Spleen (tissue), 11 donors: ENCODE data around the gene MAEL. TPM values are rescaled to one million over a fixed set of nuclear protein-coding genes. Genes with fewer than 3 reads are reported as not detected.

Experiments
- DNase-seq: peaks from one replicate; pipeline ENCODE4 v3.0.0-alpha.2; 2020
- H3K27ac ChIP-seq, 8 donors: fragments of 200-600 bp; sonication (generic) in 7 of 8; 1 replicate in 4 of 8; 2 replicates in 4 of 8; pipeline versions ENCODE4 v1.5.0 to v1.8.0; 2016 to 2021; ENCODE audit warnings: inconsistent platforms in 4 of 8, mild to moderate bottlenecking in 4 of 8, moderate library complexity in 1 of 8
- H3K27me3 ChIP-seq, 7 donors: fragments of 200-600 bp; sonication (generic) in 6 of 7; replicated peaks in 1 of 7; 1 replicate in 4 of 7; 2 replicates in 3 of 7; pipeline versions ENCODE4 v1.5.0 to v1.8.0; 2016 to 2021; ENCODE audit warnings: inconsistent platforms in 3 of 7, mild to moderate bottlenecking in 1 of 7
- H3K36me3 ChIP-seq, 6 donors: fragments of 200-600 bp; sonication (generic) in 5 of 6; 1 replicate in 4 of 6; 2 replicates in 2 of 6; pipeline versions ENCODE4 v1.5.0 to v1.8.0; 2016 to 2021; ENCODE audit warnings: inconsistent platforms in 2 of 6
- H3K4me1 ChIP-seq, 6 donors: fragments of 200-600 bp; sonication (generic) in 5 of 6; 1 replicate in 3 of 6; 2 replicates in 3 of 6; pipeline versions ENCODE4 v1.5.0 to v1.8.0; 2016 to 2021; ENCODE audit warnings: inconsistent platforms in 3 of 6
- H3K4me3 ChIP-seq, 8 donors: fragments of 200-600 bp; sonication (generic) in 7 of 8; 1 replicate in 4 of 8; 2 replicates in 4 of 8; pipeline versions ENCODE4 v1.5.0 to v1.8.0; 2016 to 2021; ENCODE audit warnings: inconsistent platforms in 4 of 8, mild to moderate bottlenecking in 4 of 8, moderate library complexity in 2 of 8
- H3K9me3 ChIP-seq, 8 donors: fragments of 200-600 bp; sonication (generic) in 7 of 8; 1 replicate in 4 of 8; 2 replicates in 4 of 8; pipeline versions ENCODE4 v1.5.0 to v1.8.0; 2016 to 2021; ENCODE audit warnings: inconsistent platforms in 4 of 8
- CTCF ChIP-seq, 11 experiments: fragments of 200-600 bp in 7 of 11; fragments of 450-650 bp in 4 of 11; sonication (generic) in 4 of 11; IDR thresholded peaks in 8 of 11; conservative IDR thresholded peaks in 3 of 11; 1 replicate in 7 of 11; 2 replicates in 4 of 11; pipeline versions ENCODE4 v1.4.0 to v1.8.0; 2016 to 2021; ENCODE audit warnings: antibody characterized with exemption in 11 of 11, inconsistent platforms in 4 of 11, mild to moderate bottlenecking in 1 of 11
- POLR2A ChIP-seq, 3 donors: fragments of 450-650 bp; IDR thresholded peaks; one replicate each; pipeline ENCODE4 v1.5.1; 2017; ENCODE audit warnings: antibody characterized with exemption in 3 of 3, mild to moderate bottlenecking in 1 of 3
- POLR2AphosphoS5 ChIP-seq, 3 donors: sonication (generic); formaldehyde crosslinking; IDR thresholded peaks; one replicate each; pipeline ENCODE4 v1.5.1; 2017; ENCODE audit warnings: antibody characterized with exemption in 3 of 3
- whole genome bisulfite sequencing, 5 donors: extraction: QIAGEN DNeasy Blood & Tissue Kit in 3 of 5; methylation state at CpG; one replicate each; pipeline versions ENCODE4 v1.1.5 to v1.1.7; 2013 to 2018; 5-methylcytosine and 5-hydroxymethylcytosine counted together
- intact Hi-C: fragments of 100-400 bp; cut with DNase I; formaldehyde crosslinking; loops from one replicate; pipeline ENCODE4 v1.15.0; 2023; ENCODE audit warnings: low total_unique reads
- polyA plus RNA-seq, 3 donors: library from polyadenylated mRNA; stranded (reverse); fragments of 200-250 nt; gene quantifications; one replicate each; pipeline ENCODE4 v1.2.1, GENCODE V29; 2013
- total RNA-seq, 7 donors: library from RNA; depleted of rRNA in 3 of 7; stranded (reverse); fragments of >200 nt in 3 of 7; fragmentation: NEBNext Ultra II Directional in 4 of 7; extraction: Animal tissue kit (Norgen Biotek cat#: 25700) in 4 of 7; gene quantifications; one replicate each; pipeline versions ENCODE4 v1.1.0 to v1.2.1, GENCODE V29; 2016 to 2021
- donor health status: healthy with polysubstance abuse.
- donor health status: DM: no; HTN: no; CAD: no; lungs with moderate emphysema.
- donor health status: DM: no; HTN: no; CAD: no.
- donor health status: Bipolar disorder and iron deficiency.
- donor health status: healthy.
- donor health status: DM: no; HTN: no; CAD: no.
- donor health status: DM: yes; HTN: yes; CAD: no.

The MAEL gene
- total and polyA plus RNA-seq, 10 donors = 0.05 TPM; not detected in 9

GRCh38 chr1:167051907-167052306 is 62.8 kb downstream of the MAEL start:
- intact Hi-C loops = no loop called here
- Histone ChIP-seq H3K4me3 (no peak overlapping the region), H3K36me3 (no peaks in the 10 kb centered on the region), H3K9me3 (no peaks in the 10 kb centered on the region), H3K27me3 (no peaks in the 10 kb centered on the region), H3K4me1 (no peaks in the 10 kb centered on the region), H3K27ac (no peak overlapping the region)
- TF ChIP-seq POLR2A (IDR thresholded peaks at IDR 0.05) = no peak
- TF ChIP-seq CTCF (IDR thresholded peaks at IDR 0.05 in 8 of 11, conservative IDR thresholded peaks at IDR 0.05 in 3 of 11) = no peak
- TF ChIP-seq POLR2AphosphoS5 (IDR thresholded peaks at IDR 0.05) = no peak
- WGBS, 5 donors = 90 to 99% (median 93%) methylated on average over 5 of the region's 5 CpGs
- no peak for DNase-seq

- H3K27ac ChIP-seq = no peak overlapping the region
- H3K4me3 ChIP-seq = no peak overlapping the region
- no peaks in the 10 kb centered on the region for H3K9me3 ChIP-seq
- no peaks in the 10 kb centered on the region for H3K27me3 ChIP-seq
- H3K36me3 ChIP-seq = no peaks in the 10 kb centered on the region
- 76 to 84% (median 81%) methylated on average over 8 of the region's 8 CpGs for WGBS, 5 donors
- DNase-seq = no peak
- intact Hi-C loops = no loop called here
- no peaks in the 10 kb centered on the region for H3K4me1 ChIP-seq
- TF ChIP-seq CTCF (IDR thresholded peaks at IDR 0.05 in 8 of 11, conservative IDR thresholded peaks at IDR 0.05 in 3 of 11) (peak in 3 of 11 experiments; percentile 15 to 23 (median 19)), POLR2AphosphoS5 (IDR thresholded peaks at IDR 0.05) (no peak), POLR2A (IDR thresholded peaks at IDR 0.05) (no peak)
These were observed 63.3 kb downstream of the MAEL start for GRCh38 chr1:167052389-167052788.

- Histone ChIP-seq H3K36me3 (no peaks in the 10 kb centered on the region), H3K27me3 (no peaks in the 10 kb centered on the region), H3K9me3 (no peaks in the 10 kb centered on the region), H3K4me3 (no peak overlapping the region), H3K27ac (no peak overlapping the region), H3K4me1 (peaks cover 0 to 9% (median 4%) of the 10 kb centered on the region in 6 donors)
- no peak for DNase-seq
- WGBS, 5 donors = 32 to 71% (median 43%) methylated on average over 3 of the region's 3 CpGs; no CpG with 5 or more reads in 1 of the 5 donors
- TF ChIP-seq POLR2A (IDR thresholded peaks at IDR 0.05) (no peak), POLR2AphosphoS5 (IDR thresholded peaks at IDR 0.05) (no peak), CTCF (IDR thresholded peaks at IDR 0.05 in 8 of 11, conservative IDR thresholded peaks at IDR 0.05 in 3 of 11) (no peak)
- intact Hi-C loops = no loop called here
These were observed 65.5 kb downstream of the MAEL start for GRCh38 chr1:167054531-167054930.

- no peak overlapping the region for H3K4me3 ChIP-seq
- intact Hi-C loops = no loop called here
- no peaks in the 10 kb centered on the region for H3K9me3 ChIP-seq
- no peaks in the 10 kb centered on the region for H3K27me3 ChIP-seq
- no peaks in the 10 kb centered on the region for H3K36me3 ChIP-seq
- H3K27ac ChIP-seq = no peak overlapping the region
- H3K4me1 ChIP-seq = peaks cover 0 to 9% (median 4%) of the 10 kb centered on the region in 6 donors
- no peak for DNase-seq
- 69 to 76% (median 73%) methylated on average over 9 to 14 of the region's 14 CpGs for WGBS, 5 donors
- TF ChIP-seq CTCF (IDR thresholded peaks at IDR 0.05 in 8 of 11, conservative IDR thresholded peaks at IDR 0.05 in 3 of 11) (no peak), POLR2AphosphoS5 (IDR thresholded peaks at IDR 0.05) (no peak), POLR2A (IDR thresholded peaks at IDR 0.05) (no peak)
These were observed 66.0 kb downstream of the MAEL start for GRCh38 chr1:167054946-167055630.
